IPS-11a (cell line): ENCODE results near the gene PRELID3B.
"Not testable (repeated sequence)": the region's sequence is repeated elsewhere in the genome, so short reads cannot be mapped to it uniquely, and the experiment has no call there.

ENCODE experiments used
- H3K4me3 ChIP-seq: one replicate; pipeline ENCODE4 v1.5.1; 2013; ENCODE audit warnings: low read depth, low read length, control low read depth

The PRELID3B gene

DNA sequence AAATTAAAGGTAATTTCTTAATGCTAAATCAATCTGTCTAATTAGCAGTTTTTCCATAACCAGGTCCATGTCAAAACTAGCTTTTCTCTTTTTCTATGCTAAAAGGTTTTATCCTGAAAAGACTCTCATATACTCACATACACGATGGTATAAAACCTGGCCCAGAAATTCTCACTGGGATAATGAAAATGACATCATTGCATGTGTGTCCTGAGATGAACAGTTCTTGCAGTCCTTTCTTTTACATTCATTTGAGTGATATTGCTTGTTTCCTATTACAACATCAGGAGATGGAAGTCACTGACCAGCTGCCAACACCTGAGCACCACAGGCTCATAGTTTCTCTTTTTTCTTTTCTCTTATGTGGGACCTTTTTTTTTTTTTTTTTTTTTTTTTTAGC, 7.9 kb upstream of the PRELID3B start:
- H3K4me3 ChIP-seq: no peak overlapping the region

DNA sequence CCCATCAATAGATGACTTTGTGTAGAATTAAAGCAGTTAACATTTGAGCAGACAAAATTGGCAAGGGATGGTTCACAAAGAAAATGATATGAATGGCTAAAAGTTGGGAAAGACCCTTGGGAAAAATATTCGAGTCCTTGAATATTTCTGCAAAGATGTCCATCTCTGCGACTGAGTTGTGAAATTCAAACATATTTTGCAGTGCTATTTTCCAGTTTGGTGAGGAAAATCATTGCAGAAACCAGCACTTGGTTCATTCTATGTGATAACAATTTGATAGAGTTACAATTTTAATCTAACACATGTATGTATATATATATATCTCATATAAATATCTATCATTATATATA, 6.1 kb upstream of the PRELID3B start:
- H3K4me3 ChIP-seq: no peak overlapping the region

DNA sequence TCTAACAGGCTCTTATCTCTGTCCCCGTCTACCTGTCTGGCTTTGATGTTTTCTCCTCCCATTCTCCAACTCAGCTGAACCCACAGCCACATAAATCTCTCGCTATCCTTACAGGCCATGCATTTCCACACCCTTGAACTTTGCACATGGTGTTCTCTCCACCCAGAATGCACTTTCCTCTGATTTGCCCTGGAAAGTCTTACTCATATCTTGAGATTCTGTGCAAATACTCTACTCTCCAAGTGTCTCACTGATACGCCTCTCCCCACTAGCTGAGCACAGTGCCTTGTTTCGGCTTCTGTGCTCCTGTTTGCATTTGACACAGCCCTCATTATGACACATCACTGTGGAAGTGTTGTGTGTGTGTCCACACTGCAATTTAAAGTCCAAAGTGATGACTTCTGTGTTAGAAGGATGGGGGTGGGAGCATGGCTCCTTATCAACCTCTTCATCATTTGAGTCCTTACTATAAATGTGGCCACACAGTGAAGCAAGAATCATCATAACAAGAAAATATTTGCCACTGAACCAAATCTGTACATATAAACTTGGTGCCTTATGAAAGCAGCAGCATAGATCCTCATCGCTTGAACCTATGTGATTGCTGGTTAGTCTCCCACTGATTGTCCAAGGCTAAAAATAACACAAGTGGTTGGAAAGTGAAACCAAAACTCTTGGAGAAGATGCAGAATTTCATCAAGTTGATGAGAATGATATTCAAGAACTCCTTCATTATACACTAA, 5.5 kb upstream of the PRELID3B start:
- H3K4me3 ChIP-seq: no peak overlapping the region

GRCh38 chr20:59046862-59047261, 4.3 kb upstream of the PRELID3B start:
- H3K4me3 ChIP-seq: no peak overlapping the region

- H3K4me3 ChIP-seq: no peak overlapping the region
Observed at GRCh38 chr20:59044796-59045195, 2.2 kb upstream of the PRELID3B start.

GRCh38 chr20:59044295-59044694, 1.7 kb upstream of the PRELID3B start:
- no peak overlapping the region for H3K4me3 ChIP-seq

GRCh38 chr20:59043698-59044097, 1.1 kb upstream of the PRELID3B start:
- H3K4me3 ChIP-seq: no peak overlapping the region

- peak overlapping the region; percentile 70 for H3K4me3 ChIP-seq
Observed at GRCh38 chr20:59042796-59043631, 428 bp upstream of the PRELID3B start.

DNA sequence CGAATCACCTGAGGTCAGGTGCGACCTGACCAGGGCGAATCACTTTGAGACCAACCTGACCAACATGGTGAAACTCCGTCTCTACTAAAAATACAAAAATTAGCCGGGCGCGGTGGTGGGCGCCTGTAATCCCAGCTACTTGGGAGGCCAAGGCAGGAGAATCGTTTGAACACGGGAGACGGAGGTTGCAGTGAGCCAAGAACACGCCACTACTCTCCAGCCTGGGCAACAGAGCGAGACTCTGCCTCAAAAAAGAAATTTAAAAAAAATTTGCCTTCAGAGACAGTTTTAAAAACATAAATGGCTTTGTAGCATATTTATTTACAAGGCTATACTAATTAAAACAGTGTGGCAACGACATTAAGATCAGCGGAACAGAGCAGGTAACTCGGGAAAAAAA, 1.1 kb downstream of the PRELID3B start:
- H3K4me3 ChIP-seq: not testable (repeated sequence)

- no peak overlapping the region for H3K4me3 ChIP-seq
Observed at GRCh38 chr20:59040667-59041066, 1.9 kb downstream of the PRELID3B start.

- H3K4me3 ChIP-seq: no peak overlapping the region
Observed at GRCh38 chr20:59039233-59039632, 3.4 kb downstream of the PRELID3B start.

DNA sequence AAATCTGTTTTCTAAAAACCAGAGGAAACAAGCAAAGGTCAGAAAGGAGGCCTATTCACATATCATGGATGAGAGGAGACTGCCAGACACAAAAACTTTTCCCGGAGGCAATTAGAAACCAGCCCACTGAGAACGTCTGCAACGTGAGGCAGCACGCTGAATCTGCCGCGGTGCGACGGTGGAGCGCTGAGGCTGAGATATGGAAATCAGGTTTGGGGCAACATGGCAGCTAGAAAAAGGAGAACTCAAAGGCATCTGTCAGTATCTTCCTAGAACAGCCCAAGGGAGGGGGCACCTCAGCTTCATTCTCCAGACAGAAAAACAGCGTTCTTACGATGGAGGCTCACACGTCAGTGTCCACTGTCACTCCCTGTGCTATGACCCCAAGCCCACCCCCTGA, 5.2 kb downstream of the PRELID3B start:
- no peak overlapping the region for H3K4me3 ChIP-seq

DNA sequence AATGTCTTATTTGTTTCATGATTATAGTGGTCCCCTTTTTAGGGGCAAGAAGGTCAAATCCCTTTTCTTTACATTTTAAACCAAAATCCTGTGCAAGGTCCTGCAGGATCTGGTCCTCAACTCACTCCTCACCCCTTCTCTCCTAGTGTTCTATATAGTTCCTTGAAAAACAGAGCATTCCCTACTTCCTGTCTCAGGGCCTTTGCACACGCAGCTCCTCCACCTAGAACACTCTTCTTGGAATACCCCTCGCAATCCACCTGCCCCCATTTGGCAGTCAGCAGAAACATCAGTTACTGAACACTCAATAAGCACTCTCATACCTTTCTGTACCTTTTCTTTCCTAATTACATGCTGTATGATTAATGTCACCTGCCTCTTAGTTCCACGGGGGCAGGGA, 7.2 kb downstream of the PRELID3B start:
- H3K4me3 ChIP-seq: no peak overlapping the region

DNA sequence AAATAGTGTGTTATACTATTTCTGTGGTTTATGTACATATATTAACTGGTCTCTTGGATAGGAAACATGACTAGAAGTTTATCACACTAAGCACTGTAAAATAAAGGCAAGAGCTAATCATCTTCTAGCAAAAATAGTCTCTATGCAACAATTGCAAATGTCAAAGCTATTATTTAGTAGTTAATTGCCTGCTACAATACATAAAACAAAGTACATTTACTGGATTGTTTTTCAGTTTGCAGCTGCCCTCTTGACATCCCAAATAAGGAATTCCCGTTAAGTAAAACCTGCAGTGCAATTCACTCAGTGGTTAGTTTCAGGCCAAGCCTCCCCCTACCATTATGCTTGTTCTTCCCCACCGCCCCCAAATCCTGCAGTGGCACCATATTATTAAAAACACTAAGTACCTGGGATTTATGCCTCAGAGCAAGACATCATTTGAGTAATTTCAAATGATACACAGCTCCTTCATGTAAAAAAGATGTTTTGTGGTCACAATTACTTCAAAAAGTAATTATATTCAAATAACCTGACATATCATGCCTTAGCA, 8.9 kb downstream of the PRELID3B start:
- H3K4me3 ChIP-seq: no peak overlapping the region

DNA sequence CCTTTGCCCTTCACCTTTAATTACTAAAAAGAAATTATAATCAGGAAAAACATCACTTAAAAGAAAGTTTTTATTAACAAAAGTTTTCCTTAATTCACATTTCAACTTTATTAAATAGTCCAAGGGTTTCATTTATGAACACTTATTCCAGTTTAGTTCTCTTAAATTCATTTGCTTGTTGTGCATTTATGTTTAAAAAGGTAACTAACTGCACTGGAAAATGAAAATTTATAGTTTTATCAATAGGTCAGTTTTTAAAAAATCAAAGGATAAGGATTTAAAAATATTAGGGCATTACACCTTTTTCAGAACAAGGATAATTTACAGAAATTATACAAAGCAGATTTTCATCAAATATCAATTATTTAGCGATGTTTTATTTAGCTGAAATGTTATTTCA, 9.5 kb downstream of the PRELID3B start:
- no peak overlapping the region for H3K4me3 ChIP-seq

DNA sequence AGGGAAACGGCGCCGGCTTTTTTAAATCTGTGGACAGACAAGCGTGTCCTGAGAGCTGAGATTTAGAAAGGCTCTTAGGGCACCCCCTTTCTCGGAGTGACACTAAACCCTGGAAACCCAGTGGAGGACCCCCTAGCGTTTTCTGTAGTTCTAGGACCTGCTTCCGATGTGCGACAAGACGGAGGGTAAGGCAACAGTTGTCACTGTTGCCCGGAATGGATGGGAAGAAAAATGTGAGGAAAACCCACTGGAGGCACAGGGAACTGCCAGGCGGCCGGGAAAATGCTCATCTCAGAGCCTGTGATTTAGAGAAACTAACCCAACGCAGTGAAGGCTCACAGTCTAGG, 9.9 kb downstream of the PRELID3B start:
- H3K4me3 ChIP-seq: peak overlapping the region; percentile 36

GRCh38 chr20:59032023-59032712, 10.4 kb downstream of the PRELID3B start, which contains the start of gene ATP5F1E:
Gene ATP5F1E, minus strand, starts transcription at chr20:59032335. Its CDS starts 84 bp downstream, at chr20:59032251.
- peak within 1 kb of the TSS; percentile 89 for H3K4me3 ChIP-seq

DNA sequence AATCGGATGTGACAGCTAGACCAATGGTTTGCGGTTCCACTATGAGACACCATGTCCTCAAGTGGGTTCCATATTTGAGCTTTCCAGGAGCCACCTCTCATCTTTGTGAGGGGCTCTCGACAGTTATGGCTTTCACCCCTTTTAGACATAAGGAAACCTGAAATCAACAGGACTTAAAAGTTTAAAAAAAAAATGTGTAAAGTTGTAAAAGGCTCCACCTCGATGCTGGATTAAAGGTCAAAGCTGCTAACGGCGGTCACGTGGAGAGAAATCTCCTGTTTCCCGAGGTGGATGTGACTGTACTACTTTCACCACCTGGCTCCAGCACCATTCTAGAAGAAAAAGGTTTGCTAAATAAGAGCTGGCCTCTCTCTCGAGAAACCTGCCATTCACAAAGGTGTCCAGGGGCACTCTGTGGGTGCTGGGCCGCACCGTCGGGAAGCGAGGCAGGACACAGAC, 11.0 kb downstream of the PRELID3B start:
- peak overlapping the region; percentile 89 for H3K4me3 ChIP-seq

- H3K4me3 ChIP-seq: peak overlapping the region; percentile 89
Observed at GRCh38 chr20:59030911-59031563, 11.5 kb downstream of the PRELID3B start.

DNA sequence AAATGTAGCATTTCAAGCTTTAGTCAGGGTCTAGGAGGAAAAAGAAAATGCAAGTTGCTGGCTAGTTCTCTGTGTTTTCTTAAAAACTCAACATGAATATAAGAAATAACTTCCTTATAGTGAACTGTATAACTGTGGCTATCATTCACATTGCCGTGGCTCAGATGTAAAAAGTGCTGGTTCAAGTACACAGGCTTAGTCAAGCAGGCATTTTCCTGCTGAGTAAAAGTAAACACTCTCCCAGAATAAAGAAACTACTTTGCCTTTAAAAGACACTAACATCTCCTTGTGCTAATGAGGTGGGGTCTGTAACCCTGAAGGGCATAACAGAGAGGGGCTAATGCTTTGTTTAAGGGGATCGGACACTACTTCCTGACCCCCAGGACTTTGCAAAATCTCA, 13.8 kb downstream of the PRELID3B start:
- no peak overlapping the region for H3K4me3 ChIP-seq
